HCT116 (cell line): Measurements from ENCODE around the gene ITPR2. TPM values are rescaled to one million over a fixed set of nuclear protein-coding genes. Genes with fewer than 3 reads are reported as not detected.
"Not testable (repeated sequence)": the region's sequence is repeated elsewhere in the genome, so short reads cannot be mapped to it uniquely, and the experiment has no call there.

Experiments
- ATAC-seq: fragments of 200-7000 bp; cut with Tn5 transposase; 2 replicates; pipeline ENCODE4 v1.9.1; 2020; ENCODE audit warnings: mild to moderate bottlenecking, moderate library complexity
- BruUV-seq: library from RNA; stranded (reverse); fragments of 400-500 nt; replicated peaks from 2 replicates; lab custom pipeline; 2021; lab: Mats Ljungman, UMichigan
- CTCF ChIA-PET: fragments of 300-600 bp; sonication (Branson Sonifier 250); formaldehyde crosslinking; loops from one replicate; lab custom pipeline; 2021; ENCODE audit warnings: antibody characterized with exemption; lab: Charles Lee
- POLR2A ChIA-PET: fragments of 300-600, 350-600 bp; sonication (Branson Sonifier 250); formaldehyde crosslinking; loops from one replicate; lab custom pipeline; 2021; ENCODE audit warnings: antibody characterized with exemption; lab: Charles Lee
- RAD21 ChIA-PET, 2 experiments: fragments of 300-600 bp; sonication (Branson Sonifier 250); formaldehyde crosslinking; loops; one replicate each; lab custom pipeline; 2023; ENCODE audit warnings: low total read pairs in 2 of 2; ENCODE audit not compliant: uncharacterized antibody in 2 of 2, unreplicated experiment in 2 of 2, low non-redundant PET in 1 of 2; lab: Charles Lee
- DNase-seq: peaks from one replicate; pipeline ENCODE4 v3.0.0-alpha.2; 2010; ENCODE audit warnings: low read depth, low spot score
- H2AFZ ChIP-seq: fragments of 200-600 bp; shearing (Covaris generic), sonication (generic); 2 replicates; pipeline ENCODE4 v1.6.1; 2017; ENCODE audit warnings: low read depth, mixed run types, mixed read lengths, antibody characterized with exemption, low read length; ENCODE audit not compliant: poor library complexity, severe bottlenecking
- H3K27ac ChIP-seq: 2 replicates; pipeline ENCODE4 v1.5.1; 2012; ENCODE audit warnings: low read depth, low read length
- H3K27me3 ChIP-seq: fragments of 200-600 bp; sonication (generic); 2 replicates; pipeline ENCODE4 v1.6.1; 2016; ENCODE audit warnings: mixed run types, low read length, mixed read lengths; ENCODE audit not compliant: insufficient read depth
- H3K36me3 ChIP-seq, 2 experiments: fragments of 200-500 bp in 1 of 2; fragments of 200-600 bp in 1 of 2; sonication (Bioruptor generic) in 1 of 2; sonication (generic) in 1 of 2; 2 replicates each; pipeline versions ENCODE4 v1.5.1 to v1.6.1; 2014 to 2016; ENCODE audit warnings: low read length in 2 of 2, inconsistent platforms in 1 of 2, mixed read lengths in 1 of 2, mixed run types in 1 of 2; ENCODE audit not compliant: insufficient read depth in 2 of 2, control insufficient read depth in 1 of 2
- H3K4me1 ChIP-seq, 2 experiments: fragments of 200-600 bp in 1 of 2; sonication (generic) in 1 of 2; 2 replicates each; pipeline versions ENCODE4 v1.5.1 to v1.6.1; 2012 to 2017; ENCODE audit warnings: low read length in 2 of 2, inconsistent platforms in 1 of 2, mild to moderate bottlenecking in 1 of 2, mixed read lengths in 1 of 2, mixed run types in 1 of 2, moderate library complexity in 1 of 2; ENCODE audit not compliant: insufficient read depth in 2 of 2, control insufficient read depth in 1 of 2
- H3K4me2 ChIP-seq: fragments of 200-600 bp; sonication (generic); 2 replicates; pipeline ENCODE4 v1.6.1; 2017; ENCODE audit warnings: mixed run types, low read length, mixed read lengths
- H3K4me3 ChIP-seq, 2 experiments: fragments of 200-600 bp in 1 of 2; sonication (generic) in 1 of 2; replicated peaks in 1 of 2; 2 replicates each; pipeline ENCODE4 v1.5.1; 2011 to 2016; ENCODE audit warnings: low read length in 2 of 2, control low read depth in 1 of 2, low read depth in 1 of 2, mild to moderate bottlenecking in 1 of 2, mixed read lengths in 1 of 2, mixed run types in 1 of 2
- H3K79me2 ChIP-seq: fragments of 200-600 bp; sonication (generic); 2 replicates; pipeline ENCODE4 v1.6.1; 2017; ENCODE audit warnings: mild to moderate bottlenecking, mixed run types, low read length, moderate library complexity, mixed read lengths; ENCODE audit not compliant: insufficient read depth
- H3K9ac ChIP-seq: fragments of 200-600 bp; sonication (generic); 2 replicates; pipeline ENCODE4 v1.6.1; 2016; ENCODE audit warnings: low read length, mixed read lengths
- H3K9me2 ChIP-seq: fragments of 200-600 bp; sonication (generic), shearing (Covaris generic); 2 replicates; pipeline ENCODE4 v1.6.1; 2017; ENCODE audit warnings: mixed run types, mild to moderate bottlenecking, moderate library complexity; ENCODE audit not compliant: insufficient read depth
- H3K9me3 ChIP-seq, 2 experiments: fragments of 200-500 bp in 1 of 2; fragments of 200-600 bp in 1 of 2; sonication (Bioruptor generic) in 1 of 2; sonication (generic) in 1 of 2; 2 replicates each; pipeline ENCODE4 v1.6.1; 2014 to 2017; ENCODE audit warnings: low read length in 2 of 2, mixed read lengths in 2 of 2, inconsistent platforms in 1 of 2, low read depth in 1 of 2, mild to moderate bottlenecking in 1 of 2, mixed run types in 1 of 2, moderate library complexity in 1 of 2; ENCODE audit not compliant: control insufficient read depth in 1 of 2, insufficient read depth in 1 of 2
- H4K20me1 ChIP-seq: fragments of 200-600 bp; sonication (generic), shearing (Covaris generic); 2 replicates; pipeline ENCODE4 v1.6.1; 2017; ENCODE audit warnings: mixed run types, mild to moderate bottlenecking, moderate library complexity; ENCODE audit not compliant: insufficient read depth
- ELF1 ChIP-seq: IDR thresholded peaks from 2 replicates; pipeline ENCODE4 v1.6.1; 2012; ENCODE audit warnings: low read depth, borderline replicate concordance
- EZH2 ChIP-seq: fragments of 200-600 bp; sonication (generic); IDR thresholded peaks from 2 replicates; pipeline ENCODE4 v1.6.1; 2017; ENCODE audit warnings: antibody characterized with exemption, mixed run types
- EZH2phosphoT487 ChIP-seq: fragments of 200-600 bp; IDR thresholded peaks from 2 replicates; pipeline ENCODE4 v1.6.1; 2018; ENCODE audit warnings: antibody characterized with exemption, borderline replicate concordance
- RAD21 ChIP-seq: IDR thresholded peaks from 2 replicates; pipeline ENCODE4 v1.6.1; 2012; ENCODE audit warnings: low read depth, mild to moderate bottlenecking
- intact Hi-C: fragments of 100-400 bp; cut with micrococcal nuclease; formaldehyde crosslinking; loops from 2 replicates; pipeline ENCODE4 v1.10.0; 2022
- total RNA-seq: library from RNA; stranded (reverse); gene quantifications from one replicate; pipeline ENCODE4 v1.2.1, GENCODE V29; 2021; ENCODE audit not compliant: unreplicated experiment

The ITPR2 gene
- total RNA-seq, 1 experiment from 2014 or later: 6.5 TPM

- TF ChIP-seq EZH2: no peak
- TF ChIP-seq, all 23 proteins: peak for 0
These were observed 313.5 kb downstream of the ITPR2 start (continued) for GRCh38 chr12:26519462-26519861.

- RAD21 ChIA-PET, H3K27ac ChIP-seq, H3K4me2 ChIP-seq, POLR2A ChIA-PET, H3K9me3 ChIP-seq, H3K27me3 ChIP-seq, H3K9me2 ChIP-seq, H2AFZ ChIP-seq, intact Hi-C loops, H4K20me1 ChIP-seq, DNase-seq, CTCF ChIA-PET, H3K36me3 ChIP-seq, ATAC-seq, H3K79me2 ChIP-seq, H3K4me3 ChIP-seq, H3K9ac ChIP-seq, H3K4me1 ChIP-seq, BruUV-seq: not testable (repeated sequence)
These were observed 315.7 kb downstream of the ITPR2 start for GRCh38 chr12:26517320-26517719.

- no TSS peak for BruUV-seq
- intact Hi-C loops: no loop called here
- POLR2A ChIA-PET: no interaction called here
These were observed 318.6 kb downstream of the ITPR2 start for GRCh38 chr12:26514364-26514763.

More at GRCh38 chr12:26514364-26514763, 318.6 kb downstream of the ITPR2 start:
- H3K79me2 ChIP-seq: no peaks in the 10 kb centered on the region
- RAD21 ChIA-PET: no interaction called here
- H3K4me3 ChIP-seq: no peak overlapping the region
- H3K9me3 ChIP-seq: no peaks in the 10 kb centered on the region
- no peaks in the 10 kb centered on the region for H4K20me1 ChIP-seq
- no peaks in the 10 kb centered on the region for H3K4me1 ChIP-seq
- TF ChIP-seq EZH2phosphoT487: no peak
- TF ChIP-seq RAD21: no peak
- TF ChIP-seq ELF1: no peak
- TF ChIP-seq, all 23 proteins: peak for 0
- Histone ChIP-seq H3K9ac (no peak overlapping the region), H2AFZ (no peak overlapping the region), H3K27ac (no peak overlapping the region), H3K4me2 (no peak overlapping the region), H3K27me3 (no peaks in the 10 kb centered on the region), H3K36me3 (no peaks in the 10 kb centered on the region), H3K9me2 (no peaks in the 10 kb centered on the region)
- DNase-seq (no peak), ATAC-seq (no peak)
- CTCF ChIA-PET: no interaction called here
